ENCODE results near the gene SRSF2. TPM values are rescaled to one million over a fixed set of nuclear protein-coding genes. Genes with fewer than 3 reads are reported as not detected.

The SRSF2 gene
- total RNA-seq, 1 donor from 2014 or later = 239 TPM

DNA sequence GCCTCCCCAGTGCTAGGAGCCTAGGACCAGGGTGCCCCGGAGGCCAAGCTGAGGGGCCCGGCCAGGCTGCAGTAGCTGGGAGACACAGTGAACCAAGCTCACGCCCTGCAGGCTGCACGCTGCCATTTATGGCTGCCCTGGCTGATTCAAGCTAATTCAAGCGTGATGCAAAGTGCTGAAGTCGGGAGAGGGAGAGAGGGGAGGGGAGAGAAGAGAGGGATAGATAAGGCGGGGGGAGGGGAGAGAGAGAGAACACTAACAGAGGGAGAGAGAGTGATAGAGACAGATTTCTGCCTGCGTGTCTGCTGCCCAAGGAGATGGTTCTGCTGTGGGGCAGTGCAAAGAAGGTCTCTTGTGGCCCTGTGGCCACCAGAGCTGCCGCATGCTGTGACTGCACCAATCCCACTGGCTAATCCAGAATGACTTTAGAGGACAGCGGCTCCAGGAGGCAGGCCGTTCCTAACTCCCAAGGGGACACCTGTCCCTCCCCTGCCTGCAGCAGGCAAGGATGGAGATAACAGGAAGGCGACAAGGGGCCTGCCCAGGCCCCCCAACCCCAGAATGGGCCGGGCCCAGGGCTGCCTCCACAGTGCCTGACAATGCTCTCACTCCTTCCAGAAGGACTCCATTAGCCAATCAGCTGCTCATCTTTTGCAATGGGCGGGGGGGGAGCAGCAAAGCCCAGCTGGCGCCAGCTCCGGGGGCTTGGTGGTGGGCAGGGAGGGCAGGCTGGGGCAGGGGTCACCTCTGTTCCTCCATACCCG lies 39.2 kb downstream of the SRSF2 start:
- TF ChIP-seq, protein P1, sequence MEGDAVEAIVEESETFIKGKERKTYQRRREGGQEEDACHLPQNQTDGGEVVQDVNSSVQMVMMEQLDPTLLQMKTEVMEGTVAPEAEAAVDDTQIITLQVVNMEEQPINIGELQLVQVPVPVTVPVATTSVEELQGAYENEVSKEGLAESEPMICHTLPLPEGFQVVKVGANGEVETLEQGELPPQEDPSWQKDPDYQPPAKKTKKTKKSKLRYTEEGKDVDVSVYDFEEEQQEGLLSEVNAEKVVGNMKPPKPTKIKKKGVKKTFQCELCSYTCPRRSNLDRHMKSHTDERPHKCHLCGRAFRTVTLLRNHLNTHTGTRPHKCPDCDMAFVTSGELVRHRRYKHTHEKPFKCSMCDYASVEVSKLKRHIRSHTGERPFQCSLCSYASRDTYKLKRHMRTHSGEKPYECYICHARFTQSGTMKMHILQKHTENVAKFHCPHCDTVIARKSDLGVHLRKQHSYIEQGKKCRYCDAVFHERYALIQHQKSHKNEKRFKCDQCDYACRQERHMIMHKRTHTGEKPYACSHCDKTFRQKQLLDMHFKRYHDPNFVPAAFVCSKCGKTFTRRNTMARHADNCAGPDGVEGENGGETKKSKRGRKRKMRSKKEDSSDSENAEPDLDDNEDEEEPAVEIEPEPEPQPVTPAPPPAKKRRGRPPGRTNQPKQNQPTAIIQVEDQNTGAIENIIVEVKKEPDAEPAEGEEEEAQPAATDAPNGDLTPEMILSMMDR (IDR thresholded peaks at IDR 0.05; ENCODE audit: unreplicated experiment) = no peak
- H3K4me1 Mint-ChIP-seq = peaks cover 33% of the 10 kb centered on the region
- no peak for DNase-seq (ENCODE audit: low spot score in 2 of 2, unreplicated experiment in 2 of 2)
- H3K9me3 Mint-ChIP-seq = no peaks in the 10 kb centered on the region
- peaks cover 2% of the 10 kb centered on the region for H3K36me3 Mint-ChIP-seq
- no peak overlapping the region for H3K4me3 Mint-ChIP-seq
- peak overlapping the region; percentile 72 for H3K27ac Mint-ChIP-seq
- H3K27me3 Mint-ChIP-seq (ENCODE audit: low read depth) = no peaks in the 10 kb centered on the region

GRCh38 chr17:76696763-76697701 lies 40.1 kb downstream of the SRSF2 start:
- no peak for DNase-seq (ENCODE audit: low spot score in 2 of 2, unreplicated experiment in 2 of 2)
- Mint-ChIP-seq H3K9me3 (no peaks in the 10 kb centered on the region), H3K4me3 (no peak overlapping the region), H3K27me3 (ENCODE audit: low read depth) (no peaks in the 10 kb centered on the region), H3K27ac (peak overlapping the region; percentile 72), H3K4me1 (peaks cover 32% of the 10 kb centered on the region), H3K36me3 (peaks cover 2% of the 10 kb centered on the region)
- TF ChIP-seq, protein P1 (IDR thresholded peaks at IDR 0.05; ENCODE audit: unreplicated experiment) = no peak

- Mint-ChIP-seq H3K27me3 (ENCODE audit: low read depth) (no peaks in the 10 kb centered on the region), H3K27ac (no peak overlapping the region), H3K9me3 (no peaks in the 10 kb centered on the region), H3K36me3 (peaks cover 2% of the 10 kb centered on the region), H3K4me1 (peaks cover 14% of the 10 kb centered on the region), H3K4me3 (no peak overlapping the region)
- DNase-seq (ENCODE audit: low spot score in 2 of 2, unreplicated experiment in 2 of 2) = no peak
- TF ChIP-seq, protein P1 (IDR thresholded peaks at IDR 0.05; ENCODE audit: unreplicated experiment) = no peak
Measured at GRCh38 chr17:76695059-76695831, 41.9 kb downstream of the SRSF2 start.

GRCh38 chr17:76691379-76692191 lies 45.5 kb downstream of the SRSF2 start:
- TF ChIP-seq, protein P1 (IDR thresholded peaks at IDR 0.05; ENCODE audit: unreplicated experiment) = no peak
- Mint-ChIP-seq H3K4me1 (peaks cover 25% of the 10 kb centered on the region), H3K36me3 (peaks cover 3% of the 10 kb centered on the region), H3K9me3 (no peaks in the 10 kb centered on the region), H3K27me3 (ENCODE audit: low read depth) (no peaks in the 10 kb centered on the region), H3K4me3 (no peak overlapping the region), H3K27ac (no peak overlapping the region)
- DNase-seq (ENCODE audit: low spot score in 2 of 2, unreplicated experiment in 2 of 2) = no peak
